Smooth muscle cell (in vitro differentiated cells): ENCODE results near the gene RRP7A. TPM values are rescaled to one million over a fixed set of nuclear protein-coding genes. Genes with fewer than 3 reads are reported as not detected.

Source experiments
- DNase-seq: peaks from one replicate; lab custom pipeline; 2025; ENCODE audit not compliant: unreplicated experiment; lab: John Stamatoyannopoulos, UW
- H2AFZ ChIP-seq: fragments of 200-600 bp; sonication (generic); 2 replicates; pipeline ENCODE4 v1.6.0; 2016; ENCODE audit warnings: antibody characterized with exemption, low read depth, mild to moderate bottlenecking
- H3F3A ChIP-seq: fragments of 200-600 bp; sonication (generic); 2 replicates; pipeline ENCODE4 v1.6.0; 2017; ENCODE audit warnings: antibody characterized with exemption, low read depth
- H3K27ac ChIP-seq: fragments of 200-600 bp; sonication (generic); 2 replicates; pipeline ENCODE4 v1.5.1; 2016; ENCODE audit warnings: low read depth, mild to moderate bottlenecking
- H3K27me3 ChIP-seq: fragments of 200-600 bp; sonication (generic); 2 replicates; pipeline ENCODE4 v1.6.1; 2016; ENCODE audit warnings: low read depth, mild to moderate bottlenecking
- H3K36me3 ChIP-seq: fragments of 200-600 bp; sonication (generic); 2 replicates; pipeline ENCODE4 v1.5.1; 2016; ENCODE audit warnings: low read depth
- H3K4me1 ChIP-seq: fragments of 200-600 bp; sonication (generic); 2 replicates; pipeline ENCODE4 v1.5.1; 2016; ENCODE audit warnings: low read depth
- H3K4me2 ChIP-seq: fragments of 200-600 bp; sonication (generic); 2 replicates; pipeline ENCODE4 v1.6.0; 2016; ENCODE audit warnings: mild to moderate bottlenecking
- H3K4me3 ChIP-seq: fragments of 200-600 bp; sonication (generic); 2 replicates; pipeline ENCODE4 v1.5.1; 2016; ENCODE audit warnings: mild to moderate bottlenecking
- H3K79me2 ChIP-seq: fragments of 200-600 bp; sonication (generic); 2 replicates; pipeline ENCODE4 v1.6.0; 2016; ENCODE audit warnings: low read depth, mild to moderate bottlenecking
- H3K9ac ChIP-seq: fragments of 200-600 bp; sonication (generic); 2 replicates; pipeline ENCODE4 v1.6.0; 2016; ENCODE audit warnings: low read depth
- H3K9me3 ChIP-seq: fragments of 200-600 bp; sonication (generic); replicated peaks from 2 replicates; pipeline ENCODE4 v1.5.1; 2016; ENCODE audit warnings: low read depth
- H4K20me1 ChIP-seq: fragments of 200-600 bp; sonication (generic); 2 replicates; pipeline ENCODE4 v1.6.0; 2016; ENCODE audit warnings: low read depth
- CTCF ChIP-seq: fragments of 200-600 bp; sonication (generic); IDR thresholded peaks from 2 replicates; pipeline ENCODE4 v1.5.1; 2017; ENCODE audit warnings: borderline replicate concordance, mild to moderate bottlenecking, antibody characterized with exemption; ENCODE audit not compliant: insufficient read depth, poor library complexity, severe bottlenecking
- WGBS: methylation state at CpG from one replicate; pipeline ENCODE4 v1.1.7; 2016; ENCODE audit warnings: low lambda C conversion rate; 5-methylcytosine and 5-hydroxymethylcytosine counted together
- polyA plus RNA-seq: library from polyadenylated mRNA; unstranded; fragments of >200 nt; fragmentation: Nextera tagmentation; extraction: Ambion mirVana; gene quantifications from 2 replicates; pipeline ENCODE4 v1.2.1, GENCODE V29; 2016
- small RNA-seq: library from RNA; depleted of rRNA; stranded (forward); fragments of <200 nt; gene quantifications from one replicate; pipeline ENCODE3, GENCODE V24; 2014
- total RNA-seq: library from RNA; depleted of rRNA; stranded (reverse); fragments of >200 nt; gene quantifications from 2 replicates; pipeline ENCODE4 v1.2.3, GENCODE V29; 2014

The RRP7A gene
- total and polyA plus RNA-seq, 2 experiments from 2014 or later: 24.5 to 64.2 TPM

GRCh38 chr22:42462016-42462415 is 57.6 kb downstream of the RRP7A start:
- Histone ChIP-seq H3F3A (no peaks in the 10 kb centered on the region), H3K9ac (no peak overlapping the region), H3K4me1 (peaks cover 17% of the 10 kb centered on the region), H3K4me2 (no peak overlapping the region), H2AFZ (no peak overlapping the region), H4K20me1 (no peaks in the 10 kb centered on the region), H3K4me3 (no peak overlapping the region), H3K9me3 (no peaks in the 10 kb centered on the region), H3K27ac (no peak overlapping the region), H3K27me3 (peaks cover 6% of the 10 kb centered on the region), H3K79me2 (no peaks in the 10 kb centered on the region), H3K36me3 (no peaks in the 10 kb centered on the region)
- TF ChIP-seq CTCF: no peak
- WGBS: 8% methylated on average over 1 of the region's 1 CpG
- no peak for DNase-seq

- no peaks in the 10 kb centered on the region for H3K79me2 ChIP-seq
- peaks cover 17% of the 10 kb centered on the region for H3K4me1 ChIP-seq
- H3K4me3 ChIP-seq: no peak overlapping the region
- H3K27me3 ChIP-seq: peaks cover 6% of the 10 kb centered on the region
- no peaks in the 10 kb centered on the region for H3K9me3 ChIP-seq
- no peaks in the 10 kb centered on the region for H3K36me3 ChIP-seq
- no peak overlapping the region for H3K4me2 ChIP-seq
- TF ChIP-seq CTCF: no peak
- no peak overlapping the region for H3K27ac ChIP-seq
- WGBS: 54% methylated on average over 3 of the region's 3 CpGs
- DNase-seq: no peak
- no peak overlapping the region for H3K9ac ChIP-seq
- no peaks in the 10 kb centered on the region for H3F3A ChIP-seq
- no peak overlapping the region for H2AFZ ChIP-seq
- H4K20me1 ChIP-seq: no peaks in the 10 kb centered on the region
These were observed 58.1 kb downstream of the RRP7A start for GRCh38 chr22:42461511-42461910.

Small RNA genes within 50 kb of the gene (small RNA-seq; reads per million reads assigned to genes)
- 0.26 reads per million, percentile 2 among the genes with 10 or more reads in this experiment for gene RN7SKP80
- not detected for gene RNU6-513P

Other genes starting within 250 kb of the RRP7A start
- 23.3 and 26.8 TPM in 2 replicates for gene TCF20, start 249.1 kb downstream of the RRP7A start, total RNA-seq
- 3.4 and 3.7 TPM in 2 replicates for gene TCF20, start 249.1 kb downstream of the RRP7A start, polyA plus RNA-seq
- not detected in 2 replicates for gene NFAM1, start 87.4 kb downstream of the RRP7A start, total RNA-seq
- gene NFAM1, start 87.4 kb downstream of the RRP7A start, polyA plus RNA-seq: not detected in 2 replicates
- gene SERHL2, start 34.2 kb upstream of the RRP7A start, total RNA-seq: 1.3 and 5.3 TPM in 2 replicates
- 4.6 and 7.7 TPM in 2 replicates for gene SERHL2, start 34.2 kb upstream of the RRP7A start, polyA plus RNA-seq
- gene POLDIP3, start 95.1 kb upstream of the RRP7A start, total RNA-seq: 27.8 and 31.1 TPM in 2 replicates
- gene POLDIP3, start 95.1 kb upstream of the RRP7A start, polyA plus RNA-seq: 45.5 and 49.4 TPM in 2 replicates
- gene ATP5MGL, start 120.8 kb upstream of the RRP7A start, total RNA-seq: 1.3 and 2.8 TPM in 2 replicates
- gene ATP5MGL, start 120.8 kb upstream of the RRP7A start, polyA plus RNA-seq: 0.41 TPM in 1 of 2 replicates, not detected in the other
- gene CYB5R3, start 129.6 kb upstream of the RRP7A start, total RNA-seq: 76.8 and 78.2 TPM in 2 replicates
- gene CYB5R3, start 129.6 kb upstream of the RRP7A start, polyA plus RNA-seq: 321 and 365 TPM in 2 replicates
- gene A4GALT, start 201.1 kb upstream of the RRP7A start, total RNA-seq: 0.99 and 3.2 TPM in 2 replicates
- gene A4GALT, start 201.1 kb upstream of the RRP7A start, polyA plus RNA-seq: 1.6 and 8.4 TPM in 2 replicates